Skin of body (tissue), 3 donors: ENCODE data around the gene ZNF107. TPM values are rescaled to one million over a fixed set of nuclear protein-coding genes. Genes with fewer than 3 reads are reported as not detected.
"Not testable (repeated sequence)": the region's sequence is repeated elsewhere in the genome, so short reads cannot be mapped to it uniquely, and the experiment has no call there.

ENCODE experiments used
- DNase-seq: peaks from one replicate; lab custom pipeline; 2025; lab: John Stamatoyannopoulos, UW
- small RNA-seq: library from RNA; depleted of rRNA; stranded (forward); fragments of <200 nt; gene quantifications from one replicate; pipeline ENCODE3, GENCODE V24; 2014; ENCODE audit warnings: low replicate concordance
- total RNA-seq: library from RNA; depleted of rRNA; stranded (reverse); fragments of >200 nt; gene quantifications from one replicate; pipeline ENCODE4 v1.2.3, GENCODE V29; 2014

Gene ZNF107
- total RNA-seq, 1 donor from 2014 or later, result 8.3 TPM

GRCh38 chr7:64733550-64734240 lies 67.8 kb downstream of the ZNF107 start:
- DNase-seq, result no peak

- DNase-seq, result no peak
These were observed 70.6 kb downstream of the ZNF107 start for GRCh38 chr7:64736575-64736974.

- DNase-seq, result not testable (repeated sequence)
These were observed 72.5 kb downstream of the ZNF107 start for GRCh38 chr7:64738403-64738802.

- DNase-seq, result not testable (repeated sequence)
These were observed 73.0 kb downstream of the ZNF107 start for GRCh38 chr7:64738953-64739352.

- no peak for DNase-seq
These were observed 78.7 kb downstream of the ZNF107 start for GRCh38 chr7:64744680-64745079.

GRCh38 chr7:64747802-64748201 lies 81.9 kb downstream of the ZNF107 start:
- no peak for DNase-seq

GRCh38 chr7:64753032-64753431 lies 87.1 kb downstream of the ZNF107 start:
- DNase-seq, result no peak

GRCh38 chr7:64755865-64756264 lies 89.9 kb downstream of the ZNF107 start:
- DNase-seq, result no peak

GRCh38 chr7:64758151-64758550 lies 92.2 kb downstream of the ZNF107 start:
- DNase-seq, result no peak

Small RNAs within 50 kb of the gene (small RNA-seq; reads per million reads assigned to genes)
- not detected for gene MIR6839

Other genes with a start within 250 kb of the ZNF107 start
- gene ZNF680, start 103.1 kb upstream of the ZNF107 start, total RNA-seq, result 25.5 TPM
- gene ZNF138, start 128.3 kb downstream of the ZNF107 start, total RNA-seq, result 16.0 TPM
- gene ZNF273, start 237.1 kb downstream of the ZNF107 start, total RNA-seq, result 10.7 TPM